IMR-90 (cell line): Measurements from ENCODE around the gene PYGO2. TPM values are rescaled to one million over a fixed set of nuclear protein-coding genes. Genes with fewer than 3 reads are reported as not detected.

Source experiments
- ATAC-seq: fragments of 200-7000 bp; cut with Tn5 transposase; 2 replicates; pipeline ENCODE4 v1.9.1; 2020; ENCODE audit warnings: low read depth, mild to moderate bottlenecking, moderate library complexity
- BruUV-seq: library from RNA; stranded (reverse); fragments of 400-500 nt; replicated peaks from 2 replicates; lab custom pipeline; 2021; lab: Mats Ljungman, UMichigan
- CTCF ChIA-PET: fragments of 300-600 bp; formaldehyde crosslinking; extraction: SDS; loops from one replicate; lab custom pipeline; 2021; ENCODE audit warnings: antibody characterized with exemption; lab: Yijun Ruan, JAX
- POLR2A ChIA-PET: fragments of 300-600 bp; sonication (Branson Sonifier 250); formaldehyde crosslinking; loops from one replicate; lab custom pipeline; 2022; ENCODE audit warnings: antibody characterized with exemption; ENCODE audit not compliant: unreplicated experiment; lab: Charles Lee
- DNase-seq: peaks from one replicate; pipeline ENCODE4 v3.0.0; 2013
- H2AFZ ChIP-seq: replicated peaks from 2 replicates; pipeline ENCODE3; 2013; ENCODE audit warnings: low read length, mild to moderate bottlenecking; ENCODE audit not compliant: poor library complexity
- H2AK5ac ChIP-seq: 2 replicates; pipeline ENCODE4 v1.6.1; 2013; ENCODE audit warnings: low read depth, low read length, inconsistent platforms
- H2AK9ac ChIP-seq: replicated peaks from 2 replicates; pipeline ENCODE3; 2013; ENCODE audit warnings: mild to moderate bottlenecking, low read depth, low read length, moderate library complexity; ENCODE audit not compliant: poor library complexity
- H2BK120ac ChIP-seq: 2 replicates; pipeline ENCODE4 v1.6.1; 2013; ENCODE audit warnings: low read depth, low read length, inconsistent platforms
- H2BK15ac ChIP-seq: 3 replicates; pipeline ENCODE4 v1.6.1; 2013; ENCODE audit warnings: low read depth, low read length, inconsistent platforms
- H2BK20ac ChIP-seq: 2 replicates; pipeline ENCODE4 v1.6.1; 2013; ENCODE audit warnings: low read depth, mild to moderate bottlenecking, inconsistent platforms, low read length, moderate library complexity
- H2BK5ac ChIP-seq: 2 replicates; pipeline ENCODE4 v1.6.1; 2013; ENCODE audit warnings: mild to moderate bottlenecking, low read depth, low read length, inconsistent platforms; ENCODE audit not compliant: poor library complexity, severe bottlenecking
- H3K14ac ChIP-seq: replicated peaks from 2 replicates; pipeline ENCODE4 v1.6.1; 2013; ENCODE audit warnings: low read depth, low read length, inconsistent platforms
- H3K18ac ChIP-seq: 2 replicates; pipeline ENCODE4 v1.6.1; 2013; ENCODE audit warnings: low read depth, low read length, control low read depth
- H3K23ac ChIP-seq: 2 replicates; pipeline ENCODE4 v1.6.1; 2013; ENCODE audit warnings: low read depth, low read length, inconsistent platforms
- H3K27ac ChIP-seq: 2 replicates; pipeline ENCODE4 v1.5.1; 2013; ENCODE audit warnings: mild to moderate bottlenecking, control low read depth, low read length; ENCODE audit not compliant: insufficient read depth
- H3K27me3 ChIP-seq: 2 replicates; pipeline ENCODE4 v1.6.1; 2013; ENCODE audit warnings: low read length; ENCODE audit not compliant: control insufficient read depth, insufficient read depth
- H3K36me3 ChIP-seq: 2 replicates; pipeline ENCODE4 v1.6.1; 2013; ENCODE audit warnings: low read length, mixed read lengths; ENCODE audit not compliant: control insufficient read depth, insufficient read depth
- H3K4ac ChIP-seq: 2 replicates; pipeline ENCODE4 v1.6.1; 2013; ENCODE audit warnings: low read depth, low read length, inconsistent platforms
- H3K4me1 ChIP-seq: 2 replicates; pipeline ENCODE4 v1.6.1; 2013; ENCODE audit warnings: low read length, mixed read lengths; ENCODE audit not compliant: control insufficient read depth, insufficient read depth
- H3K4me2 ChIP-seq: 2 replicates; pipeline ENCODE4 v1.6.1; 2013; ENCODE audit warnings: low read depth, mild to moderate bottlenecking, control low read depth, low read length, moderate library complexity
- H3K4me3 ChIP-seq: 2 replicates; pipeline ENCODE4 v1.5.1; 2013; ENCODE audit warnings: low read depth, mild to moderate bottlenecking, control low read depth, low read length, moderate library complexity; ENCODE audit not compliant: insufficient read depth
- H3K56ac ChIP-seq: 2 replicates; pipeline ENCODE4 v1.6.1; 2013; ENCODE audit warnings: low read length, inconsistent platforms; ENCODE audit not compliant: insufficient read depth; ENCODE audit errors: extremely low read depth
- H3K79me1 ChIP-seq, 2 experiments: 2 replicates each; pipeline ENCODE4 v1.6.1; 2013; ENCODE audit warnings: low read length in 2 of 2, inconsistent platforms in 1 of 2, low read depth in 1 of 2
- H3K9ac ChIP-seq: 2 replicates; pipeline ENCODE4 v1.6.1; 2013; ENCODE audit warnings: low read depth, low read length, control low read depth
- H3K9me1 ChIP-seq: 2 replicates; pipeline ENCODE4 v1.6.1; 2013; ENCODE audit warnings: low read length, inconsistent platforms; ENCODE audit not compliant: insufficient read depth
- H3K9me3 ChIP-seq: 2 replicates; pipeline ENCODE4 v1.6.1; 2013; ENCODE audit warnings: low read length; ENCODE audit not compliant: control insufficient read depth, insufficient read depth
- H4K20me1 ChIP-seq: 2 replicates; pipeline ENCODE4 v1.6.1; 2013; ENCODE audit warnings: low read length, inconsistent platforms; ENCODE audit not compliant: insufficient read depth
- H4K5ac ChIP-seq: 2 replicates; pipeline ENCODE4 v1.6.1; 2013; ENCODE audit warnings: mild to moderate bottlenecking, low read depth, low read length, control low read depth
- H4K8ac ChIP-seq, 2 experiments: 2 replicates each; pipeline ENCODE4 v1.6.1; 2013; ENCODE audit warnings: low read depth in 2 of 2, low read length in 2 of 2, control low read depth in 1 of 2, inconsistent platforms in 1 of 2
- H4K91ac ChIP-seq: 2 replicates; pipeline ENCODE4 v1.6.1; 2013; ENCODE audit warnings: low read depth, low read length, inconsistent platforms; ENCODE audit not compliant: insufficient read depth
- BHLHE40 ChIP-seq: fragments of 150-350 bp; IDR thresholded peaks from 2 replicates; pipeline ENCODE4 v1.6.1; 2016; ENCODE audit warnings: mild to moderate bottlenecking, low read depth, low read length
- CEBPB ChIP-seq: IDR thresholded peaks from 2 replicates; pipeline ENCODE4 v1.6.1; 2012; ENCODE audit warnings: low read depth, low read length, improper control_type of control experiment
- CHD1 ChIP-seq: IDR thresholded peaks from 2 replicates; pipeline ENCODE4 v1.6.1; 2012; ENCODE audit warnings: low read depth, low read length, improper control_type of control experiment
- FOS ChIP-seq: fragments of 150-350 bp; IDR thresholded peaks from 2 replicates; pipeline ENCODE4 v1.6.1; 2016; ENCODE audit warnings: low read depth, low read length
- MAFK ChIP-seq: IDR thresholded peaks from 2 replicates; pipeline ENCODE4 v1.6.1; 2012; ENCODE audit warnings: low read depth, low read length, improper control_type of control experiment
- MAZ ChIP-seq: IDR thresholded peaks from 2 replicates; pipeline ENCODE4 v1.6.1; 2012; ENCODE audit warnings: low read depth, mild to moderate bottlenecking, low read length, improper control_type of control experiment, moderate library complexity, borderline replicate concordance
- MXI1 ChIP-seq: IDR thresholded peaks from 2 replicates; pipeline ENCODE4 v1.6.1; 2012; ENCODE audit warnings: low read depth, mild to moderate bottlenecking, low read length, moderate library complexity, borderline replicate concordance
- NFE2L2 ChIP-seq: fragments of 150-350 bp; IDR thresholded peaks from 2 replicates; pipeline ENCODE4 v1.6.1; 2016; ENCODE audit warnings: low read depth, mild to moderate bottlenecking, low read length
- POLR2A ChIP-seq: IDR thresholded peaks from 2 replicates; pipeline ENCODE4 v1.6.1; 2012; ENCODE audit warnings: mild to moderate bottlenecking, low read depth, low read length
- RAD21 ChIP-seq: IDR thresholded peaks from 2 replicates; pipeline ENCODE4 v1.6.1; 2012; ENCODE audit warnings: low read length, improper control_type of control experiment
- RCOR1 ChIP-seq: IDR thresholded peaks from 2 replicates; pipeline ENCODE4 v1.6.1; 2012; ENCODE audit warnings: mild to moderate bottlenecking, low read length, improper control_type of control experiment; ENCODE audit not compliant: insufficient replicate concordance
- RFX5 ChIP-seq: IDR thresholded peaks from 2 replicates; pipeline ENCODE4 v1.8.0; 2012; ENCODE audit warnings: low read depth, mild to moderate bottlenecking, low read length, moderate library complexity
- SMC3 ChIP-seq: fragments of 150-350 bp; IDR thresholded peaks from 2 replicates; pipeline ENCODE4 v1.6.1; 2016; ENCODE audit warnings: low read depth, mild to moderate bottlenecking, antibody characterized with exemption, low read length, moderate library complexity
- WGBS, 2 experiments: methylation state at CpG; one replicate each; pipeline versions ENCODE4 v1.1.5 to v1.1.7; 2013; ENCODE audit warnings: missing lambda C conversion rate in 2 of 2; ENCODE audit not compliant: insufficient read length in 1 of 2; ENCODE audit errors: extremely low coverage in 2 of 2; 5-methylcytosine and 5-hydroxymethylcytosine counted together
- dilution Hi-C: fragments of 300-500 bp; cut with HindIII; formaldehyde crosslinking; loops from one replicate; pipeline ENCODE4 v1.14.3; 2018; ENCODE audit warnings: low sequenced_read_pairs; ENCODE audit not compliant: unreplicated experiment
- in situ Hi-C: fragments of 300-500 bp; cut with MboI; formaldehyde crosslinking; loops from 3 replicates; pipeline ENCODE4 v1.14.3; 2019; ENCODE audit warnings: low sequenced_read_pairs, inconsistent platforms, mixed read lengths
- intact Hi-C: fragments of 100-400 bp; cut with micrococcal nuclease; formaldehyde crosslinking; loops from 2 replicates; pipeline ENCODE4 v1.10.0; 2022
- polyA plus RNA-seq, 3 experiments: library from polyadenylated mRNA; depleted of rRNA; stranded (reverse); fragments of >200 nt; gene quantifications; 2 replicates each; pipeline ENCODE4 v1.2.3, GENCODE V29; 2012; ENCODE audit warnings: low replicate concordance in 1 of 3
- total RNA-seq: library from RNA; depleted of rRNA; stranded (reverse); fragments of >200 nt; gene quantifications from 2 replicates; pipeline ENCODE4 v1.2.3, GENCODE V29; 2012
- TF ChIP-seq, protein P1 (sequence below): conservative IDR thresholded peaks from 2 replicates; pipeline ENCODE4 v1.5.1; 2012; ENCODE audit warnings: mild to moderate bottlenecking, low read depth, low read length, improper control_type of control experiment
- TF ChIP-seq, protein P2 (sequence below): fragments of 150-350 bp; IDR thresholded peaks from 2 replicates; pipeline ENCODE4 v1.6.1; 2016; ENCODE audit warnings: low read depth, mild to moderate bottlenecking, low read length, moderate library complexity, borderline replicate concordance
- TF ChIP-seq, protein P3 (sequence below): fragments of 150-350 bp; IDR thresholded peaks from 2 replicates; pipeline ENCODE4 v1.6.1; 2017; ENCODE audit warnings: mild to moderate bottlenecking, antibody characterized with exemption, low read length, low read depth

Gene PYGO2
- total and polyA plus RNA-seq, 2 of the 4 experiments (the other 2 are of a cell fraction): 5.4 to 14.8 TPM

DNA sequence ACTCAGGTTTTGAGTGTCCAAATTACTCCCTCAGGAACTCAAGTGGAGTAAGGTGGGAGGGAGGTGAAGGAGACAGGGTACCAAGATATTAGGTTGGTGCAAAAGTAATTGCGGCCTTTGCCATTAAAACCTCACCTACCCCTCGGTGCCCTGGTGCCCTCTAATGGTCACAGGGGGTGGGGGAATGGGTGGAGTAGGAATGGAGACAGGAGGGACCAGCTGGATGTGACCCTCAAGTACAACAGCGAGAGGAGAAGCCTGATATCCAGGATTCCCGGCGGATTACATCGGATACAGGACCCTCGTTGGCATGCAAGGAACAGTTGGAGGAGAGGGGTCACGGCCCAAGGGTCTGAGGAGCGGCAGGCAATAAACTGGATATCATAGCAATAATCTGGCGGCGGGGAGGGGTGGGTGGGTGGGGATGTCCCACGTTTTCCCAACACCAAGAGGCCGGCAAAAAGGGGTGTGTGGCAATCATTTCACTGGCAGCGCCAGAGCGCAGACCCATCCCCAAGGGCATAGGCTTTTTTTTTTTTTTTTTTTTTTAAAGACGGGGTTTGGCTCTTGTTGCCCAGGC is 36.7 kb upstream of the PYGO2 start:
- no peak overlapping the region for H2BK15ac ChIP-seq
- no peaks in the 10 kb centered on the region; the same call in 1 of the 2 replicates for H3K9me1 ChIP-seq
- CTCF ChIA-PET: interaction anchor here (1.1 to 2.1 kb wide), 8 partner anchors 21 to 517 kb away, joined by 3 to 11 read pairs (median 4); partner anchors contain the start of genes PBXIP1, PYGO2 and SHC1
- DNase-seq (no peak), ATAC-seq (no peak)
- TF ChIP-seq RFX5: no peak
- no peak for TF ChIP-seq RAD21
- no peak for TF ChIP-seq MXI1
- no peak for TF ChIP-seq SMC3
- TF ChIP-seq NFE2L2: no peak
- no peak for TF ChIP-seq MAZ
- TF ChIP-seq, protein P1, sequence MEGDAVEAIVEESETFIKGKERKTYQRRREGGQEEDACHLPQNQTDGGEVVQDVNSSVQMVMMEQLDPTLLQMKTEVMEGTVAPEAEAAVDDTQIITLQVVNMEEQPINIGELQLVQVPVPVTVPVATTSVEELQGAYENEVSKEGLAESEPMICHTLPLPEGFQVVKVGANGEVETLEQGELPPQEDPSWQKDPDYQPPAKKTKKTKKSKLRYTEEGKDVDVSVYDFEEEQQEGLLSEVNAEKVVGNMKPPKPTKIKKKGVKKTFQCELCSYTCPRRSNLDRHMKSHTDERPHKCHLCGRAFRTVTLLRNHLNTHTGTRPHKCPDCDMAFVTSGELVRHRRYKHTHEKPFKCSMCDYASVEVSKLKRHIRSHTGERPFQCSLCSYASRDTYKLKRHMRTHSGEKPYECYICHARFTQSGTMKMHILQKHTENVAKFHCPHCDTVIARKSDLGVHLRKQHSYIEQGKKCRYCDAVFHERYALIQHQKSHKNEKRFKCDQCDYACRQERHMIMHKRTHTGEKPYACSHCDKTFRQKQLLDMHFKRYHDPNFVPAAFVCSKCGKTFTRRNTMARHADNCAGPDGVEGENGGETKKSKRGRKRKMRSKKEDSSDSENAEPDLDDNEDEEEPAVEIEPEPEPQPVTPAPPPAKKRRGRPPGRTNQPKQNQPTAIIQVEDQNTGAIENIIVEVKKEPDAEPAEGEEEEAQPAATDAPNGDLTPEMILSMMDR: no peak
- no peak for TF ChIP-seq BHLHE40
- TF ChIP-seq RCOR1: no peak
- no peak for TF ChIP-seq POLR2A
- no peak for TF ChIP-seq CHD1
- no peak for TF ChIP-seq FOS
- TF ChIP-seq, protein P2, sequence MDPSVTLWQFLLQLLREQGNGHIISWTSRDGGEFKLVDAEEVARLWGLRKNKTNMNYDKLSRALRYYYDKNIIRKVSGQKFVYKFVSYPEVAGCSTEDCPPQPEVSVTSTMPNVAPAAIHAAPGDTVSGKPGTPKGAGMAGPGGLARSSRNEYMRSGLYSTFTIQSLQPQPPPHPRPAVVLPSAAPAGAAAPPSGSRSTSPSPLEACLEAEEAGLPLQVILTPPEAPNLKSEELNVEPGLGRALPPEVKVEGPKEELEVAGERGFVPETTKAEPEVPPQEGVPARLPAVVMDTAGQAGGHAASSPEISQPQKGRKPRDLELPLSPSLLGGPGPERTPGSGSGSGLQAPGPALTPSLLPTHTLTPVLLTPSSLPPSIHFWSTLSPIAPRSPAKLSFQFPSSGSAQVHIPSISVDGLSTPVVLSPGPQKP: no peak
- TF ChIP-seq MAFK: no peak
- TF ChIP-seq, protein P3, sequence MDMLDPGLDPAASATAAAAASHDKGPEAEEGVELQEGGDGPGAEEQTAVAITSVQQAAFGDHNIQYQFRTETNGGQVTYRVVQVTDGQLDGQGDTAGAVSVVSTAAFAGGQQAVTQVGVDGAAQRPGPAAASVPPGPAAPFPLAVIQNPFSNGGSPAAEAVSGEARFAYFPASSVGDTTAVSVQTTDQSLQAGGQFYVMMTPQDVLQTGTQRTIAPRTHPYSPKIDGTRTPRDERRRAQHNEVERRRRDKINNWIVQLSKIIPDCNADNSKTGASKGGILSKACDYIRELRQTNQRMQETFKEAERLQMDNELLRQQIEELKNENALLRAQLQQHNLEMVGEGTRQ: no peak
- no peak for TF ChIP-seq CEBPB
- no peaks in the 10 kb centered on the region for H3K27me3 ChIP-seq
- no peak overlapping the region for H2BK5ac ChIP-seq
- H2AK5ac ChIP-seq: peak overlapping the region; percentile 20
- H3K4me3 ChIP-seq: no peak overlapping the region
- POLR2A ChIA-PET: no interaction called here
- no peak overlapping the region for H3K9ac ChIP-seq
- no peak overlapping the region for H3K4me2 ChIP-seq
- no peak overlapping the region for H3K23ac ChIP-seq
- no peak overlapping the region for H4K91ac ChIP-seq
- no peaks in the 10 kb centered on the region for H3K36me3 ChIP-seq
- H3K4me1 ChIP-seq: peaks cover 13% of the 10 kb centered on the region
- no peak overlapping the region for H4K8ac ChIP-seq
- H3K9me3 ChIP-seq: no peaks in the 10 kb centered on the region
- peak overlapping the region; percentile 37 for H2AK9ac ChIP-seq
- no peak overlapping the region for H2AFZ ChIP-seq
- dilution Hi-C loops: no loop called here
- 93% methylated on average over 3 of the region's 16 CpGs; no CpG with 5 or more reads in 1 of the 2 experiments for WGBS, 2 experiments
- BruUV-seq: no TSS peak
- no peak overlapping the region for H3K27ac ChIP-seq
- H3K56ac ChIP-seq: no peak overlapping the region
- no peak overlapping the region for H2BK20ac ChIP-seq
- H2BK120ac ChIP-seq: no peak overlapping the region
- peaks cover 6 to 25% of the 10 kb centered on the region in 2 experiments; a peak in 3 of 4 replicates for H3K79me1 ChIP-seq
- H3K18ac ChIP-seq: no peak overlapping the region
- H3K14ac ChIP-seq: no peak overlapping the region
- H4K5ac ChIP-seq: no peak overlapping the region
- in situ Hi-C loops: no loop called here
- intact Hi-C loops: loop anchor here (2.0 kb wide), 1 partner anchor 37 kb away; the partner anchor contains the start of gene PYGO2
- H4K20me1 ChIP-seq: no peaks in the 10 kb centered on the region
- no peak overlapping the region for H3K4ac ChIP-seq
